Prostate gland (tissue), 2 donors: ENCODE data around the gene TBC1D32.

Source experiments
- POLR2A ChIP-seq: fragments of 450-650 bp; IDR thresholded peaks from one replicate; pipeline ENCODE4 v1.6.1; 2016; ENCODE audit warnings: antibody characterized with exemption, mild to moderate bottlenecking
- POLR2AphosphoS5 ChIP-seq: sonication (generic); formaldehyde crosslinking; IDR thresholded peaks from one replicate; pipeline ENCODE4 v1.6.1; 2017; ENCODE audit warnings: antibody characterized with exemption
- TF ChIP-seq, protein P1 (sequence below), 4 experiments: fragments of 200-600 bp in 2 of 4; fragments of 450-650 bp in 2 of 4; sonication (generic) in 2 of 4; IDR thresholded peaks; 1 replicate in 3 of 4; 2 replicates in 1 of 4; pipeline ENCODE4 v1.5.1; 2016 to 2019; ENCODE audit warnings: antibody characterized with exemption in 4 of 4, mild to moderate bottlenecking in 2 of 4, moderate library complexity in 2 of 4

DNA sequence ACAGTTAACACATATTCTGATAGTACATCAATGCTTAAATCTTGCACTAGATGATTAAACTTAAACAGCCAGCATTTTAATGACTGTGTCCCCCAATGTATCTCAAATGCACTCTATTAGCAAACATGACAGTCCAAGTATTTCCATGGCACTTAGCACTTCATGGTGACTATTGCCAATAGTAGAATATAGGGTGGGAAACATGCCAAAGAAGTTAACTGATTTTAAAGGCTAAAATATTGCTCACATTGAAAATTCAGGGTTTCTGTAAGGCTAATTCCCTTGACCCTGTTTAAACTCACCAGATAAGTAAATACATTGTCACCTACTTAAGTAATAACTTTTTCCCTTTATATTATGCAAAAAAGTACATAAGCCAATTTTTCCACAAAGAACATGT lies 266.9 kb downstream of the TBC1D32 start:
- TF ChIP-seq, protein P1, sequence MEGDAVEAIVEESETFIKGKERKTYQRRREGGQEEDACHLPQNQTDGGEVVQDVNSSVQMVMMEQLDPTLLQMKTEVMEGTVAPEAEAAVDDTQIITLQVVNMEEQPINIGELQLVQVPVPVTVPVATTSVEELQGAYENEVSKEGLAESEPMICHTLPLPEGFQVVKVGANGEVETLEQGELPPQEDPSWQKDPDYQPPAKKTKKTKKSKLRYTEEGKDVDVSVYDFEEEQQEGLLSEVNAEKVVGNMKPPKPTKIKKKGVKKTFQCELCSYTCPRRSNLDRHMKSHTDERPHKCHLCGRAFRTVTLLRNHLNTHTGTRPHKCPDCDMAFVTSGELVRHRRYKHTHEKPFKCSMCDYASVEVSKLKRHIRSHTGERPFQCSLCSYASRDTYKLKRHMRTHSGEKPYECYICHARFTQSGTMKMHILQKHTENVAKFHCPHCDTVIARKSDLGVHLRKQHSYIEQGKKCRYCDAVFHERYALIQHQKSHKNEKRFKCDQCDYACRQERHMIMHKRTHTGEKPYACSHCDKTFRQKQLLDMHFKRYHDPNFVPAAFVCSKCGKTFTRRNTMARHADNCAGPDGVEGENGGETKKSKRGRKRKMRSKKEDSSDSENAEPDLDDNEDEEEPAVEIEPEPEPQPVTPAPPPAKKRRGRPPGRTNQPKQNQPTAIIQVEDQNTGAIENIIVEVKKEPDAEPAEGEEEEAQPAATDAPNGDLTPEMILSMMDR (IDR thresholded peaks at IDR 0.05) = no peak
- TF ChIP-seq POLR2AphosphoS5 (no peak), POLR2A (no peak)
